Globus pallidus (tissue), 1 donor: Measurements from ENCODE around the gene DACT3.

ENCODE experiments used
- DNase-seq: peaks from one replicate; pipeline ENCODE4 v3.0.0-alpha.2; 2015; ENCODE audit warnings: low spot score

DACT3 gene

DNA sequence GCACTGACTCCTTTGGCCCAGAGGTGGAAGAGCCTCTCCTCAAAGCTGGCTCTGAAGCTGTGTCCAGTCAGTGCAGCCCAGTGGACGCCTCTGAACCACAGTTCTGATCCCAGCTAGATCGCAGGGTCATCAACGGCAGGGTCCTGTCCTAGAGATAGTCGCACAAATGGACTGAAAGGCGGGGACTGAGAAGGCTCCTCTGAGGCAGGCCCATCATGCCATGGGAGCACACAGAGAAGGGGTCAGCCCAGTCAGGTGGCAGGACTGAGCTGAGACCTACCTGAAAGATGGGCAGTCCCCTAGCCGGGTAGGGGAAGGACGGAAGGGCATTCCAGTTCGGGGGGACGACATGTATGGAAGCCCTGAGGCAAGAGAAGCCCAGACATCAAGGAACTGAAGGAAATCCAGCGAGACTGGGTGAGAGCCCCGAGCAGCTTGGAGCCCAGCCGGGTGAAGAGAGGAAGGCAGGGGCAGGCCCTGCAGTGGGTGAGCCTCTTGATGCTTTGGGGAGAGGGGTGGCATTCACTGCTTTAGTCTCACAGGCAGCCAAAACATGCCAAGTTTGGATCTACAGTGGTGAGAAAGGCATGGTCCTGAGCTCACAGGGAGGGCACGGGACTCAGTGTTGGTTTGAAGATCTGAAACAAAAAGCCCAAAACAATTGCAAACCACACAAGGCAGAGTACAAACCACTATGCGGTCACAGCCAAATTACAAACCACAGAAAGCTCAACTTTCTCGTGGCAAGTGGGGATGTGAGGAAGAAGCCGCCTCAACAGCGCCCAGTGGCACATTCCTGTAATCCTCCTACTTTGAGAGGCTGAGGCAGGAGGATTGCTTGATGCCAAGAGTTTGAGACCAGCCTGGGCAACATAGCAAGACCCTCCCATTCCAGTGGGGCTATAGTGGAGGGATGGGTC lies 49.9 kb downstream of the DACT3 start:
- no peak for DNase-seq

- no peak for DNase-seq
Measured at GRCh38 chr19:46610413-46610775, 50.6 kb downstream of the DACT3 start.

- no peak for DNase-seq
Measured at GRCh38 chr19:46609511-46610412, 51.2 kb downstream of the DACT3 start.

DNA sequence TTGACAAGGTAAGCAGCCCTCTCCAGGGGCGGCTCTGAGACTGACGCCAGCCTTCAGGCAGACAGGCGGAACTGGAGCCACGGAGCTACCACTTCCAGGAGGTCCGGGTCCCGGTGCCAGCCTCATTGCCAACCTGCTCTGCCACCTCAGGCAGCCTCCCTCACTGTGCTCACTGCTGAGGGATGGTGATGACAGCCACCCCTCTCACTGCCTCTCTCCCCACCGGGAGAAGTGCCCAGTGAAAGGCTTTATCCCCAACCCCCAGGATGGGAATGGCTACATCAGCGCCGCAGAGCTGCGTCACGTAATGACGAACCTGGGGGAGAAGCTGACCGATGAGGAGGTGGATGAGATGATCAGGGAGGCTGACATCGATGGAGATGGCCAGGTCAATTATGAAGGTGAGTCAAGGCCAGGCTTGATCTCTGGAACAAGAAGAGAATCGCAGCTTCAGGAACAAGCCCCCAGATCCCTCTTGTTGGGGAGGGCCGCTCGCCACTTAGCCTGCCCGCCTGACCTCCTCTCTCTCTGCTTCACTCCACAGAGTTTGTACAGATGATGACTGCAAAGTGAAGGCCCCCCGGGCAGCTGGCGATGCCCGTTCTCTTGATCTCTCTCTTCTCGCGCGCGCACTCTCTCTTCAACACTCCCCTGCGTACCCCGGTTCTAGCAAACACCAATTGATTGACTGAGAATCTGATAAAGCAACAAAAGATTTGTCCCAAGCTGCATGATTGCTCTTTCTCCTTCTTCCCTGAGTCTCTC lies 52.2 kb downstream of the DACT3 start:
- no peak for DNase-seq

- DNase-seq: no peak
Measured at GRCh38 chr19:46608178-46608577, 52.8 kb downstream of the DACT3 start.

- DNase-seq: peak; percentile 71
Measured at GRCh38 chr19:46607448-46607841, 53.5 kb downstream of the DACT3 start.

DNA sequence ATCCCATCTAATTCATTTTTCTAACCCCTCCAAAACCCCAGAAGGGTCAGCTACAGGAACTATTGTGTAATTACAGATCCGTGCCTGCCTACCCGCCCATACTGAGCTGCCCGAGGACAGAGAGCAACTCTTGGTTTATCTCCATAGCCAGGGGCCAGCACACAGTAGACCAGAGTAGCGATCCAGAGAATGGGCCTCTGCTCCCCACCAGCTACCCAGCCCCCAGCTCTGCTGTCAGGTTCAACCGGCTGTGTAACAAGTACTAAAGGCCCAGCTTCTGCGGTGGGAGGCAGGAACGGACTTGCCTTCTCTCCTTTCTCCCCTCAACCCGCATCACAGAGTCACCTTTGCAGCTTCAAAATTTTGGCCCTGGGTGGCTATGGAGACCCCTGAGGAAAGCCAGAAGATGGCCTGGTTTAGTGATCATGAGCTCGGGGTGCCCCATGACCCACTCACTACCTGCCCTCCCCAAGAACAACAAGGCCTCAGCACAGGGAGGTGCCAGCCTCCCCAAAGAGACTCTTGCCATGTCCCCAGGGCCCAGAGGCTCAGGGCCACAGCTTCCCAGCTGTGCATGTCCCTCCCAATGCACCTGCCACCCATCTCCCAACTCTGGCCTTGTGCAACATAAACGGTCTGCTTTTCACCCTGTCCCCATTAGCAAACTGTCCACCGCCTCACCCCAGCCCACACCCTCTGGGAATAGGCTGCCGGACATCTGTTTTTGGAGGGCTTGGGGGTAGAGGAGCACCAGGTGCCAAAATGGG lies 54.1 kb downstream of the DACT3 start:
- no peak for DNase-seq

- no peak for DNase-seq
Measured at GRCh38 chr19:46606019-46606418, 55.0 kb downstream of the DACT3 start.

- DNase-seq: no peak
Measured at GRCh38 chr19:46605356-46605821, 55.6 kb downstream of the DACT3 start.

DNA sequence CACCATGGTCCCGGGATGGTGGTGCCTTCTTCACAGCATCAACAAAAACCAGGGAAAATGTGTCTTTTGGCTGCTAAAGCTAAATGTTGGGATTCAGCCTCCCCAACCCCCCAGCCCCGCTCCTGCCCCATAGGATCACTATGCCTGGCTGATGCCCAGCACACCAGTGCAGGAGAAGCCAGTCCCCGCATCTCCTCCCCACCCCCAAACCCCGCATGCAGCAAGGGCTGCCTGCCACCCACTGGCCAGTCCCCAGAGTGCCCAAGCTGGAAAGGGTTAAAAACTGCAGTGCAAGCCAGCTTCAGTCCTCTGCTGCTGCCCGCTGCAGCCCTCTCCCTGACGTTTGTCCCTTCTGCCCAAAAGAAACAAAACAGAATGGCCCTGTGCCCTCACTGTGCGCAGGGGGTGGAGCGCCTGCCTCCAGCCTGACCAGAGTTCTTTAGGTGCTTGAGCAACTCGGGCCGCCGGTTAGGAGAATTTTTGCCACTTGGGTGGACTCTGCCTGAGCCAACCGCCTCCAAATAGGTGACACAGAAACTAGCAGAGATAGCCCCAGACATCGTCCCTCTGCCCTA lies 56.1 kb downstream of the DACT3 start:
- DNase-seq: no peak

GRCh38 chr19:46603752-46604231 lies 57.2 kb downstream of the DACT3 start:
- DNase-seq: no peak

GRCh38 chr19:46603195-46603637 lies 57.8 kb downstream of the DACT3 start:
- no peak for DNase-seq

GRCh38 chr19:46602392-46603194 lies 58.4 kb downstream of the DACT3 start:
- DNase-seq: no peak

DNA sequence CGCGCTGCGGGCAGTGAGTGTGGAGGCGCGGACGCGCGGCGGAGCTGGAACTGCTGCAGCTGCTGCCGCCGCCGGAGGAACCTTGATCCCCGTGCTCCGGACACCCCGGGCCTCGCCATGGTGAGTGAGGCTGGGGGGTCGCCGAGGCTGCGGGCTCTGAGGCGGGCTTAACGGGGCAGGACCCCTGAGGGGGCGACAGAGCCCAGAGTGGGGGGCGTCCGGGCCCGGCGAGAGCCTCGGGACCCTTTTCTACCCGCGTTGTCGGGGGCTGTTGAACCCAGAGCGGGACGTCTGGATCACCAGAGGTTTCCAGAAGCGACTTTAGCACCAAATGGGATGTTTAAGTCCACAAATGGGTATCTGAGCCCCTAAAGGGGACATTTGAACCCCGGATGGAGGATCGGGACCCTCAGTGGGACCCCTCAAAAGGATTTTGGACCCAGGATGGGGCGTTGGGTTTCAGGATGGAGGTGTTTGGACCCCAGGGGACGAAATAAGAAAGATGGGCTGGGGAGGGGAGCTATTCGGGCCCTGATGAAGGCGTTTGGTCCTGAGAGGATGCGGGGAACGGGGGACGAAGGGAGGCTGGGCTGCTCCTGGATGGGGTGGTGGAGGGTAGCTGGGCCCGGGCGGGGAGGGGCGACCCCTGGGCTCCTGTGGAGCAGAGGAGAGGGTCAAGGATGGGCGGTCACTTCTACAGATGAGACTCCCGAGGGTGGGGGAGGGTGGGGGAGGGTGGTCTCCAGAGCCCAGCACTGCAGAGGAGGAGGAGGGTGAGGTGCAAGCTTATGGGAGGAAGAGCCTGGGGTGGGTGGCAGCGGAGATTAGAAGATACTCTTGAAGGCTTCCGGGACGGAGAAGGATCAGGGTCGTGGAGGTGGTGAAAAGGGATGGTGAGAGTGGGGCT lies 59.4 kb downstream of the DACT3 start, which contains the start of gene CALM3:
Gene CALM3 (plus strand): TSS at position 13 of the 907 bp plus-strand sequence. CDS start 105 bp downstream, at position 118.
- DNase-seq: no peak

- DNase-seq: peak; percentile 94
Measured at GRCh38 chr19:46600384-46601317, 60.3 kb downstream of the DACT3 start.

GRCh38 chr19:46599716-46600373 lies 61.1 kb downstream of the DACT3 start:
- no peak for DNase-seq

GRCh38 chr19:46598372-46598917 lies 62.5 kb downstream of the DACT3 start:
- no peak for DNase-seq
